ENCODE results near the gene APOLD1.
A peak's percentile ranks its signal among the peaks of the same experiment; 100 is the strongest.

APOLD1 gene

GRCh38 chr12:12786351-12786705, 869 bp downstream of the APOLD1 start:
- no peak for TF ChIP-seq CTCF (IDR thresholded peaks at IDR 0.05; ENCODE audit: low read depth, low read length, missing control alignments)
- DNase-seq (ENCODE audit: low read depth): no peak
- peak overlapping the region; percentile 69 for H3K4me3 ChIP-seq (ENCODE audit: low read depth, low read length)

- peak overlapping the region; percentile 69 for H3K4me3 ChIP-seq (ENCODE audit: low read depth, low read length)
- DNase-seq (ENCODE audit: low read depth): peak; percentile 29
- no peak for TF ChIP-seq CTCF (IDR thresholded peaks at IDR 0.05; ENCODE audit: low read depth, low read length, missing control alignments)
Measured at GRCh38 chr12:12786706-12787601, 1.5 kb downstream of the APOLD1 start.

- H3K4me3 ChIP-seq (ENCODE audit: low read depth, low read length): no peak overlapping the region
- TF ChIP-seq CTCF (IDR thresholded peaks at IDR 0.05; ENCODE audit: low read depth, low read length, missing control alignments): no peak
- DNase-seq (ENCODE audit: low read depth): no peak
Measured at GRCh38 chr12:12788131-12788530, 2.7 kb downstream of the APOLD1 start.

GRCh38 chr12:12788675-12789368, 3.4 kb downstream of the APOLD1 start:
- H3K4me3 ChIP-seq (ENCODE audit: low read depth, low read length): no peak overlapping the region
- peak; percentile 78 for TF ChIP-seq CTCF (IDR thresholded peaks at IDR 0.05; ENCODE audit: low read depth, low read length, missing control alignments)
- DNase-seq (ENCODE audit: low read depth): peak; percentile 75

- no peak for TF ChIP-seq CTCF (IDR thresholded peaks at IDR 0.05; ENCODE audit: low read depth, low read length, missing control alignments)
- H3K4me3 ChIP-seq (ENCODE audit: low read depth, low read length): no peak overlapping the region
- DNase-seq (ENCODE audit: low read depth): no peak
Measured at GRCh38 chr12:12790956-12791355, 5.5 kb downstream of the APOLD1 start.

- H3K4me3 ChIP-seq (ENCODE audit: low read depth, low read length): no peak overlapping the region
- DNase-seq (ENCODE audit: low read depth): no peak
- no peak for TF ChIP-seq CTCF (IDR thresholded peaks at IDR 0.05; ENCODE audit: low read depth, low read length, missing control alignments)
Measured at GRCh38 chr12:12791756-12792369, 6.4 kb downstream of the APOLD1 start.

Data from GM12864 (cell line).